Cardiac septum (tissue), 1 donor: ENCODE results near the gene C17orf78. TPM values are rescaled to one million over a fixed set of nuclear protein-coding genes. Genes with fewer than 3 reads are reported as not detected.
"Not testable (repeated sequence)": the region's sequence is repeated elsewhere in the genome, so short reads cannot be mapped to it uniquely, and the experiment has no call there.

Experiments used
- DNase-seq: peaks from one replicate; pipeline ENCODE4 v3.0.0-alpha.2; 2020; ENCODE audit warnings: low spot score
- intact Hi-C: fragments of 100-400 bp; cut with DNase I; formaldehyde crosslinking; loops from one replicate; pipeline ENCODE4 v1.14.0; 2022
- total RNA-seq: library from RNA; stranded (reverse); fragmentation: NEBNext Ultra II Directional; extraction: Animal tissue kit (Norgen Biotek cat#: 25700); gene quantifications from one replicate; pipeline ENCODE4 v1.2.1, GENCODE V29; 2021
- donor health status: DM: no; HTN: no; CAD: no.

Gene C17orf78
- total RNA-seq, 1 donor from 2014 or later = not detected

DNA sequence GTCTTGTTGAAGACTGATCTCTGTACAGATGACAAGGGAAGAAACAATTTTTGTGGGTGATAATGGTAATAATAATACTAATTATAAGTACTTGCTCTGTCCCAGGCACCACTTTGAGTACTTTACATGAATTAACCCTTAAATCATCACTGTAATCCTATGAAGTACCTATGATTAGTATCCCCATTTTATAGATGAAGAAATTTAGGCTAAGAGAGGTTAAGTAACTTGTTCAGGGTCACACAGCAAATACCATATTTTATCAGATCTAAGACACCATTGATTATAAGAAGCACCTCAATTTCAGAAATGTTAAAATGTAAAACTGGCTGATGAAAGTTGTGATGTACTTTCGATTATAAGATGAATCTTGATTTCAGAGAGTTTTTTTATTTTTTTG, 49.5 kb downstream of the C17orf78 start:
- intact Hi-C loops = no loop called here
- no peak for DNase-seq

- intact Hi-C loops = no loop called here
- DNase-seq = no peak
Measured at GRCh38 chr17:37429039-37429438, 53.3 kb downstream of the C17orf78 start.

- DNase-seq = no peak
- intact Hi-C loops = no loop called here
Measured at GRCh38 chr17:37429453-37429852, 53.7 kb downstream of the C17orf78 start.

- intact Hi-C loops = no loop called here
- no peak for DNase-seq
Measured at GRCh38 chr17:37430051-37430627, 54.4 kb downstream of the C17orf78 start.

- DNase-seq = no peak
- intact Hi-C loops = no loop called here
Measured at GRCh38 chr17:37432671-37433070, 56.9 kb downstream of the C17orf78 start.

DNA sequence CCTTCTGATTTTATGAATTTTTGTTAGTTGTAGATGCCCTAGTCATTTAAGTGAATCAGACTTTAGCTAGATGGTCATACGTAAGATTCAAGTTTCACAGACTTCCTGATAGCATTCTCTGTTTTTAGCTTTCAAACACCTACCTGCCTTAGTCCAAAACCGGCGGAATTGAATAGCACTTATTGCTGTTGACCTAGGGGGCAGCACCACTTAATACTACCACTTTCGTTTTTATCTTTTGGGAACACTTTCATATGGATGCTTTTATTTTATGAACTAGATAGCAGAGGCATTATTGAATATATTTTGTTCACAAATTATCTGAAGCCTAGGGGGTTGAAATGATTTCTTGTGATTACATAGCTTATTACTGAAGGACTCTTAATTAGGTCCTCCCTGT, 62.4 kb downstream of the C17orf78 start:
- no peak for DNase-seq
- intact Hi-C loops = no loop called here

GRCh38 chr17:37440424-37440823, 64.6 kb downstream of the C17orf78 start:
- DNase-seq = no peak
- intact Hi-C loops = no loop called here

DNA sequence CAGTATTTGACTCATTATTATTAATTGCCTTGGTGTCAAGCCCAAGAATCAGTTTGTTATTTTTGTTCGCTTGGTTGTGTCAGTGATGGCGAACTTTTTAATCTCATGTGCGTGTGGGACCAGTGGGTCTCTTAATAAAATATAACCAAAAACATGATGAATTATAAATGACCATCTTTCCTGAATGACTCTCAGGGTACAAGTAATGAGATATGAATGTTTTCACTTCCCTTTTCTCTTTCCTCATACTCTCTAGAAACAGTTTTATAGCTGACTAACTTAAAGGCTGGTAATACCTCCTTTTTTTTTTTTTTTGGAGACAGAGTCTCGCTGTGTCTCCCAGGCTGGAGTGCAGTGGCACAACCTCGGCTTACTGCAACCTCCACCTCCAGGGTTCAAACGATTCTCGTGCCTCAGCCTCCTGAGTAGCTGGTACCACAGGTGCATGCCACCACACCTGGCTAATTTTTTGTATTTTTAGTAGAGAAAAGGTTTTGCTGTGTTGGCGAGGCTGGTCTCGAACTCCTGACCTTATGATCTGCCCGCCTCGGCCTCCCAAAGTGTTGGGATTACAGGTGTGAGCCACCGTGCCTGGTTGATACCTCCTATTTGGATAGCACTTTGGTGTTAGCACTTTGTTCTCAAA, 65.7 kb downstream of the C17orf78 start:
- intact Hi-C loops, DNase-seq: not testable (repeated sequence)

Other genes starting within 250 kb of the C17orf78 start
- 26.9 TPM for gene ACACA, start 30.9 kb downstream of the C17orf78 start, total RNA-seq
- 18.5 TPM for gene TADA2A, start 30.9 kb downstream of the C17orf78 start, total RNA-seq
- gene DUSP14, start 113.9 kb downstream of the C17orf78 start, total RNA-seq = 22.4 TPM
- 35.7 TPM for gene SYNRG, start 233.4 kb downstream of the C17orf78 start, total RNA-seq